Sigmoid colon (tissue), 4 donors: Measurements from ENCODE around the gene PIGX.

Experiments
- EP300 ChIP-seq, 4 donors: sonication (generic); formaldehyde crosslinking; IDR thresholded peaks; one replicate each; pipeline ENCODE4 v1.6.1; 2017; ENCODE audit warnings: antibody characterized with exemption in 4 of 4
- POLR2A ChIP-seq, 2 donors: fragments of 450-650 bp; IDR thresholded peaks; one replicate each; pipeline ENCODE4 v1.6.1; 2016; ENCODE audit warnings: antibody characterized with exemption in 2 of 2, mild to moderate bottlenecking in 2 of 2, moderate library complexity in 2 of 2
- TF ChIP-seq, protein P1 (sequence below), 4 experiments: fragments of 450-650 bp in 3 of 4; fragments of 200-600 bp in 1 of 4; IDR thresholded peaks; one replicate each; pipeline ENCODE4 v1.5.1; 2016 to 2019; ENCODE audit warnings: antibody characterized with exemption in 4 of 4, mild to moderate bottlenecking in 3 of 4, moderate library complexity in 2 of 4

DNA sequence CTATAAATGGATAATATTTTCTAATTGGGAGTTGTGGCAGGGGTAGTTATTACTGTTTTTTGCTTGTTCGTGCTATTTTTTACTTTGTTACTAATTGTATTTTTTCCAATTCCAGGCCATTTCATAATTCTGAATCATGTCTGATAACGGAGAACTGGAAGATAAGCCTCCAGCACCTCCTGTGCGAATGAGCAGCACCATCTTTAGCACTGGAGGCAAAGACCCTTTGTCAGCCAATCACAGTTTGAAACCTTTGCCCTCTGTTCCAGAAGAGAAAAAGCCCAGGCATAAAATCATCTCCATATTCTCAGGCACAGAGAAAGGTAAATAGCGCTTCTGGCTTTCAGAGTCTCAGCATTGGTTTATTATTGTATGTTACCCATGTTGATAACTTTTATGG, 70.3 kb downstream of the PIGX start:
- TF ChIP-seq, protein P1, sequence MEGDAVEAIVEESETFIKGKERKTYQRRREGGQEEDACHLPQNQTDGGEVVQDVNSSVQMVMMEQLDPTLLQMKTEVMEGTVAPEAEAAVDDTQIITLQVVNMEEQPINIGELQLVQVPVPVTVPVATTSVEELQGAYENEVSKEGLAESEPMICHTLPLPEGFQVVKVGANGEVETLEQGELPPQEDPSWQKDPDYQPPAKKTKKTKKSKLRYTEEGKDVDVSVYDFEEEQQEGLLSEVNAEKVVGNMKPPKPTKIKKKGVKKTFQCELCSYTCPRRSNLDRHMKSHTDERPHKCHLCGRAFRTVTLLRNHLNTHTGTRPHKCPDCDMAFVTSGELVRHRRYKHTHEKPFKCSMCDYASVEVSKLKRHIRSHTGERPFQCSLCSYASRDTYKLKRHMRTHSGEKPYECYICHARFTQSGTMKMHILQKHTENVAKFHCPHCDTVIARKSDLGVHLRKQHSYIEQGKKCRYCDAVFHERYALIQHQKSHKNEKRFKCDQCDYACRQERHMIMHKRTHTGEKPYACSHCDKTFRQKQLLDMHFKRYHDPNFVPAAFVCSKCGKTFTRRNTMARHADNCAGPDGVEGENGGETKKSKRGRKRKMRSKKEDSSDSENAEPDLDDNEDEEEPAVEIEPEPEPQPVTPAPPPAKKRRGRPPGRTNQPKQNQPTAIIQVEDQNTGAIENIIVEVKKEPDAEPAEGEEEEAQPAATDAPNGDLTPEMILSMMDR (IDR thresholded peaks at IDR 0.05) = no peak
- TF ChIP-seq POLR2A (IDR thresholded peaks at IDR 0.05) (no peak), EP300 (IDR thresholded peaks at IDR 0.05) (no peak)
